Upper lobe of right lung (tissue), 1 donor: ENCODE data around the gene ACCSL. TPM values are rescaled to one million over a fixed set of nuclear protein-coding genes. Genes with fewer than 3 reads are reported as not detected.

ENCODE experiments used
- ATAC-seq: fragments of 200-7000 bp; cut with Tn5 transposase; one replicate; pipeline ENCODE4 v1.9.1; 2020; ENCODE audit warnings: mild to moderate bottlenecking, moderate library complexity
- DNase-seq: peaks from one replicate; pipeline ENCODE4 v3.0.0-alpha.2; 2020
- H3K27ac ChIP-seq: fragments of 200-600 bp; one replicate; pipeline ENCODE4 v1.8.0; 2022
- H3K27me3 ChIP-seq: fragments of 200-600 bp; one replicate; pipeline ENCODE4 v1.8.0; 2022; ENCODE audit warnings: mild to moderate bottlenecking
- H3K36me3 ChIP-seq: fragments of 200-600 bp; one replicate; pipeline ENCODE4 v1.8.0; 2022
- H3K4me1 ChIP-seq: fragments of 200-600 bp; one replicate; pipeline ENCODE4 v1.8.0; 2022
- H3K4me3 ChIP-seq: fragments of 200-600 bp; one replicate; pipeline ENCODE4 v1.8.0; 2022; ENCODE audit warnings: mild to moderate bottlenecking
- H3K9me3 ChIP-seq: fragments of 200-600 bp; one replicate; pipeline ENCODE4 v1.8.0; 2022
- intact Hi-C: fragments of 100-400 bp; cut with DNase I; formaldehyde crosslinking; loops from one replicate; pipeline ENCODE4 v1.11.0; 2022
- total RNA-seq: library from RNA; stranded (reverse); fragmentation: NEBNext Ultra II Directional; extraction: Animal tissue kit (Norgen Biotek cat#: 25700); gene quantifications from one replicate; pipeline ENCODE4 v1.2.1, GENCODE V29; 2021
- TF ChIP-seq, protein P1 (sequence below): fragments of 200-600 bp; IDR thresholded peaks from one replicate; pipeline ENCODE4 v1.8.0; 2022; ENCODE audit warnings: antibody characterized with exemption
- donor health status: DM: no; HTN: yes; CAD: no; lungs with severe emphysema.

Gene ACCSL
- total RNA-seq, 1 donor from 2014 or later = not detected

DNA sequence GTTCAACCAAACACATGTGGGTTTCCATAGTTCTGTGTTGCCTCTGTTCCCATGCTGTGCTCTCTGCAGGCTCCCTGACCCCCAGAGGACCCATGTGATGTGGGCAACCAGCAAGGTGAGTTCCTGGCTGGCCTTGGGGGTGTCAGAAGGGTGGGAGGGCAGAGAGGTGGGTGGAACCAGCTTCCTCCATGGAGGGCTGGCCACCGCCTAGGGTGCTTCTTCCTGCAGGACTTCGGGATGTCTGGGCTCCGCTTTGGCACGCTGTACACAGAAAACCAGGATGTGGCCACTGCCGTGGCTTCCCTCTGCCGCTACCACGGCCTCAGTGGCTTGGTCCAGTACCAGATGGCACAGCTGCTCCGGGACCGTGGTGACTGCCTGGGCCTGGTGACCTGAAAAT lies 33.2 kb downstream of the ACCSL start:
- DNase-seq (no peak), ATAC-seq (no peak)
- Histone ChIP-seq H3K4me1 (no peaks in the 10 kb centered on the region), H3K36me3 (peaks cover 16% of the 10 kb centered on the region), H3K9me3 (no peaks in the 10 kb centered on the region), H3K27me3 (no peaks in the 10 kb centered on the region), H3K4me3 (no peak overlapping the region), H3K27ac (no peak overlapping the region)
- TF ChIP-seq, protein P1, sequence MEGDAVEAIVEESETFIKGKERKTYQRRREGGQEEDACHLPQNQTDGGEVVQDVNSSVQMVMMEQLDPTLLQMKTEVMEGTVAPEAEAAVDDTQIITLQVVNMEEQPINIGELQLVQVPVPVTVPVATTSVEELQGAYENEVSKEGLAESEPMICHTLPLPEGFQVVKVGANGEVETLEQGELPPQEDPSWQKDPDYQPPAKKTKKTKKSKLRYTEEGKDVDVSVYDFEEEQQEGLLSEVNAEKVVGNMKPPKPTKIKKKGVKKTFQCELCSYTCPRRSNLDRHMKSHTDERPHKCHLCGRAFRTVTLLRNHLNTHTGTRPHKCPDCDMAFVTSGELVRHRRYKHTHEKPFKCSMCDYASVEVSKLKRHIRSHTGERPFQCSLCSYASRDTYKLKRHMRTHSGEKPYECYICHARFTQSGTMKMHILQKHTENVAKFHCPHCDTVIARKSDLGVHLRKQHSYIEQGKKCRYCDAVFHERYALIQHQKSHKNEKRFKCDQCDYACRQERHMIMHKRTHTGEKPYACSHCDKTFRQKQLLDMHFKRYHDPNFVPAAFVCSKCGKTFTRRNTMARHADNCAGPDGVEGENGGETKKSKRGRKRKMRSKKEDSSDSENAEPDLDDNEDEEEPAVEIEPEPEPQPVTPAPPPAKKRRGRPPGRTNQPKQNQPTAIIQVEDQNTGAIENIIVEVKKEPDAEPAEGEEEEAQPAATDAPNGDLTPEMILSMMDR = no peak
- intact Hi-C loops = no loop called here

DNA sequence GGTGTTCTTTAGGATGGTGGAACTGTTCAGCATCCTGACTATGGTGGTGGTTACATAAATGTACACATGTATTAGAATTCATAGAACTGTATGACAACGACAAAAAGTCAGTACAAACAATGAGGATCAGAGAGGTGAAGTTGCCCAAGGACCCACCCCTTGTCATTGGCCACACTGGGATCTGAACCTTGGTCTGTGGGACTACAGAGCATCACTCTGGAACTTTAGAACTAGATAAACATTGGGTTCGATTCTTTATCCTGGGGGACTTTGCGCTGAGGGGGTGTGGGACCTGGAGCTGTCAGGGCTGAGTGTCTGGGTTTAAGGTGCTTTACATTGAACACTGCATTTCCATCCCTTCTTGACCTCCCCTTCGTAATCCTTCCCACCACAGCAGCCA lies 34.9 kb downstream of the ACCSL start:
- H3K36me3 ChIP-seq = peaks cover 11% of the 10 kb centered on the region
- H3K9me3 ChIP-seq = no peaks in the 10 kb centered on the region
- ATAC-seq (no peak), DNase-seq (no peak)
- no peak overlapping the region for H3K4me3 ChIP-seq
- H3K27ac ChIP-seq = no peak overlapping the region
- TF ChIP-seq, protein P1 = no peak
- no peaks in the 10 kb centered on the region for H3K4me1 ChIP-seq
- intact Hi-C loops = no loop called here
- H3K27me3 ChIP-seq = no peaks in the 10 kb centered on the region

DNA sequence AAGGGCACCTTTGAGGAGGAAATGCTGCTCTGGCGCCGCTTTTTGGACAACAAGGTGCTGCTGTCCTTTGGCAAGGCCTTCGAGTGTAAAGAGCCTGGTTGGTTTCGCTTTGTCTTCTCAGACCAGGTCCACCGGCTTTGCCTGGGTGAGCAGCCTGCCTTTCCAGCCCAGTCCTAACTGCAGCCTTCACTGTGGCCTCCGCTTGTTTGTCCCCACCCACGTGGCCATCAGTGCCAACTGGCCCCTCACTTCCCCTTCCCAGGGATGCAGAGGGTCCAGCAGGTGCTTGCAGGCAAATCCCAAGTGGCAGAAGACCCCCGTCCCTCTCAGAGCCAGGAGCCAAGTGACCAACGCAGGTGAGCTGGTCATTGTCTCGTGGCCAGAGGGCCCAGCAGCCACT lies 35.7 kb downstream of the ACCSL start:
- H3K36me3 ChIP-seq = peaks cover 10% of the 10 kb centered on the region
- DNase-seq (no peak), ATAC-seq (no peak)
- no peaks in the 10 kb centered on the region for H3K9me3 ChIP-seq
- H3K27ac ChIP-seq = no peak overlapping the region
- intact Hi-C loops = no loop called here
- H3K4me3 ChIP-seq = no peak overlapping the region
- H3K4me1 ChIP-seq = no peaks in the 10 kb centered on the region
- TF ChIP-seq, protein P1 = no peak
- H3K27me3 ChIP-seq = no peaks in the 10 kb centered on the region

DNA sequence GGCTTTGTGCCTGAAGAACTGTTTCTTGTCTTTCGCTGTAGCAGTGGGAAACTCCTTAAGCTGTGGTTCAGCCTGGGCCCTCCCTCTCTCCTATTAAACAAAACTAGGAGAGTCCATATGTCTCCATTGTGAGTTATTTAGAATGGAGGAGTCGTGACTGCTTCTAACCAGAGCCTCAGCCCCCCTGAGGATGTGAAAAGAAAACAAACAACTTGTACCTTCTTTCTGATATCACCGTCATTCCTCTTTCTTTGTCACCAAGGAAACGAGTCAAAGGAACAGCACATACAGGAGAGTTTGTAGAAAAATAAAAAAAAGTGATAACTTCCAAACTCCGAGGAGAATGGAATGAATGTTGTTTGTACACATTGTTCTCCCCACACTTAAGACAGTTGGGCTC lies 36.1 kb downstream of the ACCSL start:
- H3K27me3 ChIP-seq = no peaks in the 10 kb centered on the region
- H3K4me3 ChIP-seq = no peak overlapping the region
- TF ChIP-seq, protein P1 = no peak
- H3K27ac ChIP-seq = no peak overlapping the region
- H3K36me3 ChIP-seq = peaks cover 6% of the 10 kb centered on the region
- DNase-seq = no peak
- H3K4me1 ChIP-seq = no peaks in the 10 kb centered on the region
- H3K9me3 ChIP-seq = no peaks in the 10 kb centered on the region
- no peak for ATAC-seq
- intact Hi-C loops = no loop called here

DNA sequence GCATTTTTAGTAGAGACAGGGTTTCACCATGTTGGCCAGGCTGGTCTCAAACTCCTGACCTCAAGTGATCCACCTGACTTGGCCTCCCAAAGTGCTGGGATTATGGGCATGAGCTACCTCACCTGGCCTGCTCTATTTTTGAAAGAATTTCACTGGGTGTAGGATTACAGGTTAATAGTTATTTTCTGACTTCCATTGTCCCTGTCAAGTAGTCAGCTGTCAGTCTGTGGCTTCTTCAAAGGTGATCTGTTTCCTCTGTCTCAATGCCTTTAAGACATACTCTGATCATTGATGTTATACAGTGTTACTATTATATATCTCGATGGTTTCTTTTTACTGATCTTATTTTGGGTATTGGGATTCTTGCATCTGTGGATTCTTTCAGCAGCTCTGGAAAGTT lies 37.5 kb downstream of the ACCSL start:
- Histone ChIP-seq H3K4me1 (no peaks in the 10 kb centered on the region), H3K36me3 (no peaks in the 10 kb centered on the region), H3K27me3 (no peaks in the 10 kb centered on the region), H3K9me3 (no peaks in the 10 kb centered on the region), H3K27ac (no peak overlapping the region), H3K4me3 (no peak overlapping the region)
- intact Hi-C loops = no loop called here
- TF ChIP-seq, protein P1 = no peak
- DNase-seq (no peak), ATAC-seq (no peak)

DNA sequence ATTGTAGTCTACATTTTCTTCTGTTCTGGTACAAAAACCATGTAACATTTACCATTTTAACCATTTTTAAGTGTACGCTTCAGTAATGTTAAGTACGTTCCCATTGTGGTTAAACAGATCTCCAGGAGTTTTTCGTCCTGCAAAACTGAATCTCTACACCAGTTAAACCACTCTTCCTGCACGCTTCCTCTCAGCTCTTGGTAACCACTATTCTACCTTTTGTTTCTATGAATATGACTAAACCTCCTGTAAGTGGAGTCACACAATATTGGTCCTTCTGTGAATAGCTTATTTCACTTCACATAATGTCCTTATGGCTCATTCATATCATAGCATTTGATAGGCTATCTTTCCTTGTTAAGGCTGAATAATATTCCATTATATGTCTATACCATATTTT lies 40.6 kb downstream of the ACCSL start:
- intact Hi-C loops = no loop called here
- no peak overlapping the region for H3K27ac ChIP-seq
- no peak overlapping the region for H3K4me3 ChIP-seq
- H3K4me1 ChIP-seq = no peaks in the 10 kb centered on the region
- DNase-seq (no peak), ATAC-seq (no peak)
- no peaks in the 10 kb centered on the region for H3K36me3 ChIP-seq
- TF ChIP-seq, protein P1 = no peak
- no peaks in the 10 kb centered on the region for H3K9me3 ChIP-seq
- H3K27me3 ChIP-seq = no peaks in the 10 kb centered on the region
